Upper lobe of left lung (tissue), 4 donors: ENCODE results near the gene OLFM1.

ENCODE experiments used
- POLR2A ChIP-seq, 4 donors: fragments of 450-650 bp; IDR thresholded peaks; one replicate each; pipeline ENCODE4 v1.5.1; 2016 to 2017; ENCODE audit warnings: antibody characterized with exemption in 4 of 4, mild to moderate bottlenecking in 2 of 4
- TF ChIP-seq, protein P1 (sequence below), 6 experiments: fragments of 450-650 bp in 4 of 6; fragments of 200-600 bp in 2 of 6; sonication (generic) in 2 of 6; IDR thresholded peaks; one replicate each; pipeline ENCODE4 v1.5.1; 2016 to 2019; ENCODE audit warnings: antibody characterized with exemption in 6 of 6

DNA sequence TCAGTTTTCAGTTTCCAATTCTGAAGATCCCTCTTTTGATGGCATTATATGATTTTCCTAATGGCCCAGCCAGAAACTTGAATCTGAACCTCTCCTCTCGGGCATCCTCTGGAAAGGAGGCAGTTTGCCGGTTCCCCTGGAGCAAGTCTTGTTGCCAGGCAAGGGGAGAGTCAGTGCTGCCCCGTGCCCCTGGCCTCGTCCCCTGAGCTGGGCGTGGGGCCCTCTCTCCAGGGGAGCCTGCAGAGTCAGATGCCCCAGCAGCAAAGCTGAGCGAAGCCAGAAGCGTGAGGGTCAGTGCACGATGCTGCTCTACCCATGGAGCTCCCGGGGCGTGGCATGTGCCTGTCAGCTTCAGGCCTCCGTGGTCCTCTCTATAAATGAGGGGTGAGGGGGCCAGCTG is 14.0 kb downstream of the OLFM1 start:
- TF ChIP-seq, protein P1, sequence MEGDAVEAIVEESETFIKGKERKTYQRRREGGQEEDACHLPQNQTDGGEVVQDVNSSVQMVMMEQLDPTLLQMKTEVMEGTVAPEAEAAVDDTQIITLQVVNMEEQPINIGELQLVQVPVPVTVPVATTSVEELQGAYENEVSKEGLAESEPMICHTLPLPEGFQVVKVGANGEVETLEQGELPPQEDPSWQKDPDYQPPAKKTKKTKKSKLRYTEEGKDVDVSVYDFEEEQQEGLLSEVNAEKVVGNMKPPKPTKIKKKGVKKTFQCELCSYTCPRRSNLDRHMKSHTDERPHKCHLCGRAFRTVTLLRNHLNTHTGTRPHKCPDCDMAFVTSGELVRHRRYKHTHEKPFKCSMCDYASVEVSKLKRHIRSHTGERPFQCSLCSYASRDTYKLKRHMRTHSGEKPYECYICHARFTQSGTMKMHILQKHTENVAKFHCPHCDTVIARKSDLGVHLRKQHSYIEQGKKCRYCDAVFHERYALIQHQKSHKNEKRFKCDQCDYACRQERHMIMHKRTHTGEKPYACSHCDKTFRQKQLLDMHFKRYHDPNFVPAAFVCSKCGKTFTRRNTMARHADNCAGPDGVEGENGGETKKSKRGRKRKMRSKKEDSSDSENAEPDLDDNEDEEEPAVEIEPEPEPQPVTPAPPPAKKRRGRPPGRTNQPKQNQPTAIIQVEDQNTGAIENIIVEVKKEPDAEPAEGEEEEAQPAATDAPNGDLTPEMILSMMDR (IDR thresholded peaks at IDR 0.05): no peak
- no peak for TF ChIP-seq POLR2A (IDR thresholded peaks at IDR 0.05)
